Measurements from ENCODE around the gene MTM1.

GRCh38 chrX:150683112-150683511, 114.7 kb downstream of the MTM1 start:
- TF ChIP-seq CTCF (IDR thresholded peaks at IDR 0.05) (no peak), USF2 (IDR thresholded peaks at IDR 0.05; ENCODE audit: borderline replicate concordance, low read depth, low read length) (no peak), TAF1 (IDR thresholded peaks at IDR 0.05; ENCODE audit: borderline replicate concordance, low read depth, low read length) (no peak), JUND (IDR thresholded peaks at IDR 0.05) (no peak), EP300 (IDR thresholded peaks at IDR 0.05; ENCODE audit: borderline replicate concordance in 1 of 2, low read depth in 1 of 2, low read length in 1 of 2) (no peak), RAD21 (IDR thresholded peaks at IDR 0.05; ENCODE audit: low read length) (no peak), FOXM1 (IDR thresholded peaks at IDR 0.05; ENCODE audit: low read depth) (no peak), YY1 (IDR thresholded peaks at IDR 0.05; ENCODE audit: low read depth) (no peak), MAX (IDR thresholded peaks at IDR 0.05; ENCODE audit: low read depth) (no peak), MXI1 (IDR thresholded peaks at IDR 0.05; ENCODE audit: low read depth, low read length) (no peak)
